Calu3 (cell line): ENCODE data around the gene CFAP99. TPM values are rescaled to one million over a fixed set of nuclear protein-coding genes. Genes with fewer than 3 reads are reported as not detected.
"Not testable (repeated sequence)": the region's sequence is repeated elsewhere in the genome, so short reads cannot be mapped to it uniquely, and the experiment has no call there.

Experiments used
- BruUV-seq: library from RNA; stranded (reverse); fragments of 400-500 nt; replicated peaks from 2 replicates; lab custom pipeline; 2021; lab: Mats Ljungman, UMichigan
- CTCF ChIA-PET: fragments of 300-600 bp; sonication (Branson Sonifier 250); formaldehyde crosslinking; loops from one replicate; lab custom pipeline; 2022; ENCODE audit warnings: antibody characterized with exemption; lab: Charles Lee
- DNase-seq: peaks from one replicate; pipeline ENCODE4 v3.0.0; 2022
- H3K27ac Mint-ChIP-seq: one replicate; pipeline ENCODE4 v1.8.0; 2022; ENCODE audit warnings: mixed read lengths; ENCODE audit not compliant: unreplicated experiment
- H3K27me3 Mint-ChIP-seq: one replicate; pipeline ENCODE4 v1.8.0; 2022; ENCODE audit warnings: mixed read lengths; ENCODE audit not compliant: unreplicated experiment
- H3K36me3 Mint-ChIP-seq: one replicate; pipeline ENCODE4 v1.8.0; 2022; ENCODE audit warnings: mild to moderate bottlenecking, moderate library complexity, mixed read lengths; ENCODE audit not compliant: insufficient read depth, unreplicated experiment
- H3K4me1 Mint-ChIP-seq: one replicate; pipeline ENCODE4 v1.8.0; 2022; ENCODE audit warnings: mild to moderate bottlenecking, low read depth, mixed read lengths; ENCODE audit not compliant: unreplicated experiment
- H3K4me3 Mint-ChIP-seq: one replicate; pipeline ENCODE4 v1.8.0; 2022; ENCODE audit warnings: mild to moderate bottlenecking, low read depth, moderate library complexity, mixed read lengths; ENCODE audit not compliant: unreplicated experiment
- H3K9me3 Mint-ChIP-seq: one replicate; pipeline ENCODE4 v1.8.0; 2022; ENCODE audit warnings: low read depth, mixed read lengths; ENCODE audit not compliant: unreplicated experiment
- CTCF ChIP-seq: fragments of 200-600 bp; IDR thresholded peaks from one replicate; pipeline ENCODE4 v1.8.0; 2022; ENCODE audit warnings: antibody characterized with exemption; ENCODE audit not compliant: unreplicated experiment
- intact Hi-C: fragments of 100-400 bp; cut with micrococcal nuclease; formaldehyde crosslinking; loops from one replicate; pipeline ENCODE4 v1.10.0; 2022; ENCODE audit not compliant: unreplicated experiment
- total RNA-seq: library from RNA; stranded (reverse); gene quantifications from 2 replicates; pipeline ENCODE4 v1.2.3, GENCODE V29; 2022

Gene CFAP99
- total RNA-seq, 1 experiment from 2014 or later, result not detected

DNA sequence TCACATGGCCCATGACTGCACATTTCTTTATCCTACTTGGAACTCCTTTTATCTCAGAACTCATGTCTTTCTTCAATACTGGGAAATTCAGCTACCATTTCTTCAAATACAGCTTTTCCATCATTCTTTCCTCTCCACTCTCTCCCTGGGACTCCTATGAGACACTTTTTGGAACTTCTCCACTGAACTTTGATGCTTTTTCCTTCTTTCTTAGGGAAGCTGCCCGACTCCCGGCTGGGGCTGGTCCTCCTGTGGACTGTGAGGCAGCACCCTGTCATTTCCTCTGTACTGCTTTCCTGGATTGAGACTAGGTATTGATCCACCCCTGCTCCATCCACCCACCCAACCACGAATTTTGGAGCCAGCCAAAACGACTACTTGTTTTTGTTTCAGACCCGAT lies 40.4 kb upstream of the CFAP99 start:
- no peak for DNase-seq
- Mint-ChIP-seq H3K36me3 (no peaks in the 10 kb centered on the region), H3K4me1 (no peaks in the 10 kb centered on the region), H3K9me3 (peaks cover 2% of the 10 kb centered on the region), H3K27ac (no peak overlapping the region), H3K27me3 (peaks cover 60% of the 10 kb centered on the region), H3K4me3 (no peak overlapping the region)
- TF ChIP-seq CTCF, result no peak
- intact Hi-C loops, result no loop called here
- BruUV-seq, result no TSS peak
- CTCF ChIA-PET, result no interaction called here

- Mint-ChIP-seq H3K9me3 (peaks cover 2% of the 10 kb centered on the region), H3K27ac (no peak overlapping the region), H3K27me3 (peaks cover 65% of the 10 kb centered on the region), H3K4me3 (no peak overlapping the region), H3K4me1 (no peaks in the 10 kb centered on the region), H3K36me3 (no peaks in the 10 kb centered on the region)
- TF ChIP-seq CTCF, result no peak
- CTCF ChIA-PET, result no interaction called here
- DNase-seq, result no peak
- intact Hi-C loops, result no loop called here
- no TSS peak for BruUV-seq
Observed at GRCh38 chr4:2378898-2379297, 39.9 kb upstream of the CFAP99 start.

DNA sequence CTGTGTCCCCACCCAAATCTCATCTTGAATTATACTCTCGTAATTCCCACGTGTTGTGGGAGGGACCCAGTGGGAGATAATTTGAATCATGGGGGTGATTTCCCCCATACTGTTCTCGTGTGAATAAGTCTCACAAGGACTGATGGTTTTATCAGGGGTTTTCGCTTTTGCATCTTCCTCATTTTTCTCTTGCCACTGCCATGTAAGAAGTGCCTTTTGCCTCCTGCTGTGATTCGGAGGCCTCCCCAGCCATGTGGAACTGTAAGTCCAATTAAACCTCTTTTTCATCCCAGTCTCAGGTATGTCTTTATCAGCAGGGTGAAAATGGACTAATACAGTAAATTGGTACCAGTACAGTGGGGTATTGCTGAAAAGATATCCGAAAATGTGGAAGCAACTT lies 38.2 kb upstream of the CFAP99 start:
- H3K4me1 Mint-ChIP-seq, BruUV-seq, H3K27ac Mint-ChIP-seq, intact Hi-C loops, DNase-seq, CTCF ChIA-PET, H3K36me3 Mint-ChIP-seq, H3K4me3 Mint-ChIP-seq, H3K9me3 Mint-ChIP-seq: not testable (repeated sequence)
- peaks cover 65% of the 10 kb centered on the region for H3K27me3 Mint-ChIP-seq

DNA sequence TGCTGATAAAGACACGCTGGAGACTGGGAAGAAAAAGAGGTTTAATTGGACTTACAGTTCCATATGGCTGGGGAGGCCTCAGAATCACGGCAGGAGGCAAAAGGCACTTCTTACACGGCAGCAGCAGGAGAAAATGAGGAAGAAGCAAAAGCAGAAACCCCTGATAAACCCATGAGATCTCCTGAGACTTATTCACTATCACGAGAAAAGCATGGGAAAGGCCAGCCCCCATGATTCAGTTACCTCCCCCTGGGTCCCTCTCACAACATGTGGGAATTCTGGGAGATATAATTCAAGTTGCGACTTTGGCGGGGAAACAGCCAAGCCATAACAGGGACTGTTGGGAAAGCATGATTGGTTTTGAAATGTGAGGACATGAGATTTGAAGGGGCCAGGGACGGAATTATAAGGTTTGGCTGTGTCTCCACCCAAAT lies 36.0 kb upstream of the CFAP99 start:
- H3K36me3 Mint-ChIP-seq, CTCF ChIA-PET, BruUV-seq, intact Hi-C loops, H3K9me3 Mint-ChIP-seq, DNase-seq, H3K27ac Mint-ChIP-seq, H3K4me3 Mint-ChIP-seq, H3K4me1 Mint-ChIP-seq: not testable (repeated sequence)
- peaks cover 62% of the 10 kb centered on the region for H3K27me3 Mint-ChIP-seq

GRCh38 chr4:2383220-2383631 lies 35.5 kb upstream of the CFAP99 start:
- H3K9me3 Mint-ChIP-seq, BruUV-seq: not testable (repeated sequence)

DNA sequence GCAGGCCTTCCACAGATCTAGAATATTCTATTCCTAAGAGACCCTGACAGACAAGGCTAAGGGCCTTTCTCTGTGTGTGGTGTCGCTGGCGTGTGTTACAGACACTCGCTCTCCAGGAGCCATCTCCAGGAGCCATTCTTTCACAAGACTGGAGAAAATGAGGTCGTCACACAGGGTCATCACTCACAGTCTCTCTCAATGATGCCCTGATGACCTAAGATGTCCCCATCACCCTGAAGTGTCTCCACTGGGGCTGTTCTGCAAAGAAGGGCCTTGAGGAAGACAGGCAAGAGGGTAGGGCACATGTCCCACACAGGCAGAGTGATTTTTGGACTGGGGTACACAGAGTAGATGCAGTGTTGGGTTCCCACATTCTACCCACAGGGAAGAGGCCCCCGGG lies 35.0 kb upstream of the CFAP99 start:
- Mint-ChIP-seq H3K27ac (no peak overlapping the region), H3K9me3 (peaks cover 2% of the 10 kb centered on the region), H3K27me3 (peaks cover 62% of the 10 kb centered on the region), H3K36me3 (no peaks in the 10 kb centered on the region), H3K4me3 (no peak overlapping the region), H3K4me1 (no peaks in the 10 kb centered on the region)
- CTCF ChIA-PET, result no interaction called here
- no peak for TF ChIP-seq CTCF
- DNase-seq, result no peak
- BruUV-seq, result no TSS peak
- intact Hi-C loops, result no loop called here

More at GRCh38 chr4:2383220-2383631, 35.5 kb upstream of the CFAP99 start:
- peaks cover 62% of the 10 kb centered on the region for H3K27me3 Mint-ChIP-seq
- intact Hi-C loops, H3K36me3 Mint-ChIP-seq, H3K4me1 Mint-ChIP-seq, H3K4me3 Mint-ChIP-seq, DNase-seq, CTCF ChIA-PET, H3K27ac Mint-ChIP-seq: not testable (repeated sequence)
